HG03571 (cell line): ENCODE results near the gene ERBB2.

ENCODE experiments used
- ATAC-seq: cut with Tn5 transposase; IDR thresholded peaks from one replicate; pipeline ENCODE4 v1.9.1; 2021; ENCODE audit not compliant: unreplicated experiment

The ERBB2 gene

DNA sequence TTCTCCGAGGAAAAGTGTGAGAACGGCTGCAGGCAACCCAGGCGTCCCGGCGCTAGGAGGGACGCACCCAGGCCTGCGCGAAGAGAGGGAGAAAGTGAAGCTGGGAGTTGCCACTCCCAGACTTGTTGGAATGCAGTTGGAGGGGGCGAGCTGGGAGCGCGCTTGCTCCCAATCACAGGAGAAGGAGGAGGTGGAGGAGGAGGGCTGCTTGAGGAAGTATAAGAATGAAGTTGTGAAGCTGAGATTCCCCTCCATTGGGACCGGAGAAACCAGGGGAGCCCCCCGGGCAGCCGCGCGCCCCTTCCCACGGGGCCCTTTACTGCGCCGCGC, at the start of gene ERBB2:
ERBB2 (plus strand) TSS at position 247 of the 330 bp plus-strand sequence. CDS start 175 bp downstream, outside the sequence.
- no peak for ATAC-seq

GRCh38 chr17:39650121-39650579, 49.7 kb upstream of the ERBB2 start:
- ATAC-seq, result no peak

- ATAC-seq, result no peak
Measured at GRCh38 chr17:39651923-39652586, 47.8 kb upstream of the ERBB2 start.

GRCh38 chr17:39652587-39653315, 47.1 kb upstream of the ERBB2 start:
- no peak for ATAC-seq

DNA sequence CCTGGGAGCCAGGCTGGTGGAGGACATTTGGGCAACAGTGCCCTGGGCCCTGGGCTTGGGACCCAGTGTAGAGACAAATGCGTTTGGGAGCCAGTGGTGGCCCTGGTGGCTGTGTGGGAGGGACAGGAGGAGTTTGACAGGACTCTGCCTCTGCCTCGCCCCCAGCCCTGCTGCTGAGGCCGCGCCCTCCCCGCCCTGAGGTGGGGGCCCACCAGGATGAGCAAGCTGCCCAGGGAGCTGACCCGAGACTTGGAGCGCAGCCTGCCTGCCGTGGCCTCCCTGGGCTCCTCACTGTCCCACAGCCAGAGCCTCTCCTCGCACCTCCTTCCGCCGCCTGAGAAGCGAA, 46.6 kb upstream of the ERBB2 start:
- no peak for ATAC-seq

GRCh38 chr17:39653662-39654331, 46.1 kb upstream of the ERBB2 start:
- ATAC-seq, result no peak

GRCh38 chr17:39655105-39655504, 44.8 kb upstream of the ERBB2 start:
- no peak for ATAC-seq

DNA sequence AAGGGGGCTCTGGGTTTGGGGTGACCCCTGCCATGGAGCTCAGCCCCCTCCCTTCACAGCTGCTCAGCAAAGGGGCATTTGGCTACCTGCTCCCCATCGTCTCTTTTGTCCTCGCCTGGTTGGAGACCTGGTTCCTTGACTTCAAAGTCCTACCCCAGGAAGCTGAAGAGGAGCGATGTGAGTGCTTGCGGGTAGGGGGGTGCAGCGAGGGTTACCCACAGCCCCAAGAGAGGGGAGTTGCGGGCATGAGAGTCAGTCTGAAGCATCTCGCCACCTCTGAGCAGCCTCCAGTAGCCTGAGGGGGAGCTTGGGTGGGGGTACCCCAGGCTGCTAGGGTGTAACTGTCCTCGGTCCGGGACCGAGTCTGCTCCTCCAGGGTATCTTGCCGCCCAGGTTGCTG, 41.5 kb upstream of the ERBB2 start:
- no peak for ATAC-seq

- no peak for ATAC-seq
Measured at GRCh38 chr17:39658760-39659159, 41.1 kb upstream of the ERBB2 start.

DNA sequence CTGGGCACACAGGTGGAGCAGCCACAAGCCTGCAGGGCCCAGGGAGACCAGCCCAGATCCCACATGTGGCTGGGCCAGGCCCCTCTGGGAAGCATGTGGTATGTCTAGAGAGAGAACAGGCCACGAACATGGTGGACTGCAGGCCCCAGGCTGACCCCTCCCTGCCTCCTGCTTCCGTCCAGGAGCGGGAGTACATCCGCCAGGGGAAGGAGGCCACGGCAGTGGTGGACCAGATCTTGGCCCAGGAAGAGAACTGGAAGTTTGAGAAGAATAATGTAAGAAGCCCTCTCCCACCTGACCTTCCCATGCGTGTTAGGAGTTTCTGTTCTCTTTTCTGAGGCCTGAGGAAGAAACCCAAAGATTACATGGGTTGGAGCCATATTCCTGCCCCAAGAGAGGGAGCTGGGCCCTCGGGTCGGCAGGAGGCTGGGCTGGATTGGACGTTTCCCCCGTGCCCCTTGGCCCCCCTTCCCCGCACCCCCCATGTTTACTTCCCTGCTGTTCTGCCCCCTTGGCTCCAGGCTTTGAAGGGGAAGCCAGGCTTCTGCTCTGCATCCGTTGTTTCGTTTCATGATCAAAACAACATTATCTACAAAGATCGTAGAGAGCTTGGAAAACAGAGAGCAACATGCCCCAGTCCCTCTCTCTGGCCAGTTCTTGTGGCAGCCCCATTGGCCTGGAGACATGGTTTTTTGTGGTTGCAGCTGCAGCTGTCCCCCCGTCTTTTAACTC, 40.4 kb upstream of the ERBB2 start:
- ATAC-seq, result no peak

- ATAC-seq, result no peak
Measured at GRCh38 chr17:39660011-39660360, 39.9 kb upstream of the ERBB2 start.

GRCh38 chr17:39660397-39661385, 39.2 kb upstream of the ERBB2 start:
- ATAC-seq, result no peak

DNA sequence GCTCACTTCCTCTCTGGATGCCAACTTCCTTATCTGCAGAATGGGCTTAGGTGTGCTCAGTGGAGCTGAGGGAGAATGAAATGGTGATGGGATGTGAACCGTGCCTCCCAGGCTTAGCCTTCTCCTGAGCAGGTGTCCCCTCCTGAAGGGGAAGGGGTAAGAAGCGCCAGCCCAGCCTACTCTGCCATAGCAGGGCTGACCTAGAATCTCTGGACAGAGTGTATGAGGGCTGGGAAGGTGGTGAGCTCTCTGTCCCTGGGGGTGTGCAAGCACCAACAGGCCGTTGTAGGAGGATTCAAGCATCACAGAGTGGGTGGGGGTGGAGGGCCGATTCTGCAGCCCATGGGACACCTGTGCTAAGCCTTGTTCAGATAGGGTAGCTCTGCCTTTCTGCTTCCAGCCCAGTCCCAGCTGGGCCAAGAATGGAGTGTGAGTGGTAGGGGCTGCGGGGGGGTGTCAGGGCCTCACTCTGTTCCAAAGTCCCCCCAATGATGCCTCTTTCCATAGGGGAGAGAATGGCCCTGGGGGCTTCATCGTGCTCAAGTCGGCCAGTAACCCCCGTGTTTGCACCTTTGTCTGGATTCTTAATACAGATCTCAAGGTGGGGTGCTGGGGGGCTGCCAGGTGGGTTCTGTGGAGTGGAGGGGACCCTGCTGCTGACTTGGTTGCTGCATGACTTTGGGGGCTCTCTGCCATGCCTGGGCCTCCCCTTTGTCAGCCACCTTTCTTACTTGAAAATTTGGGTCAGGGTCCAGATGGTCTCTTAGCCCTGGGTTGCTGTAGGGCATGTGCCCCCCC, 37.9 kb upstream of the ERBB2 start:
- ATAC-seq, result no peak

DNA sequence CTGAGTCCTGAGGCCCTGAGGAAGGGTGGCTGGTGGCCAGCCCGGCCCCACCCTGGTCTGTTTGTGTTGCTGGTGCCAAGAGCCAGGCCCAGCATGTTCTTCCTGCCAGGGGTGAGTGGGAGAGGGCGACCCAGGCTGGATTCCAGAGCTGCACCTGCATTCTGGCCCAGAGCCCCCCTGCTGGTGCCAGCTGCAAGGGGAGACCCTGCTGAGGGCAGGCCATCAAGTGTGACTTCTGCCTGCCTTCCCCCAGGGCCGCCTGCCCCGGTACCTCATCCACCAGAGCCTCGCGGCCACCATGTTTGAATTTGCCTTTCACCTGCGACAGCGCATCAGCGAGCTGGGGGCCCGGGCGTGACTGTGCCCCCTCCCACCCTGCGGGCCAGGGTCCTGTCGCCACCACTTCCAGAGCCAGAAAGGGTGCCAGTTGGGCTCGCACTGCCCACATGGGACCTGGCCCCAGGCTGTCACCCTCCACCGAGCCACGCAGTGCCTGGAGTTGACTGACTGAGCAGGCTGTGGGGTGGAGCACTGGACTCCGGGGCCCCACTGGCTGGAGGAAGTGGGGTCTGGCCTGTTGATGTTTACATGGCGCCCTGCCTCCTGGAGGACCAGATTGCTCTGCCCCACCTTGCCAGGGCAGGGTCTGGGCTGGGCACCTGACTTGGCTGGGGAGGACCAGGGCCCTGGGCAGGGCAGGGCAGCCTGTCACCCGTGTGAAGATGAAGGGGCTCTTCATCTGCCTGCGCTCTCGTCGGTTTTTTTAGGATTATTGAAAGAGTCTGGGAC, 37.1 kb upstream of the ERBB2 start:
- ATAC-seq, result no peak

DNA sequence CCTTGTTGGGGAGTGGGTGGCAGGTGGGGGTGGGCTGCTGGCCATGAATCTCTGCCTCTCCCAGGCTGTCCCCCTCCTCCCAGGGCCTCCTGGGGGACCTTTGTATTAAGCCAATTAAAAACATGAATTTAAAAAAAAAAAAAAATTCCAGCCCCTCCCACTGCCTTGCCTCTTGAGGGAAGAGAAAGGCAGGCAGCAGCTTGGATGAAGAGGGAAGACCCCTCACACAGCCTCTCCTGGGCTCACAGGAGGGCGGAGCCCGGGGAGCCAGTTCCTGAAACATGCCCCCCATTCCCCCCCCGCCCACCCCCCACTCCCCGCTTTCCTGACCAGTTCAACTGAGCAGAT, 36.5 kb upstream of the ERBB2 start:
- ATAC-seq, result no peak

- no peak for ATAC-seq
Measured at GRCh38 chr17:39663688-39664580, 35.9 kb upstream of the ERBB2 start.

- no peak for ATAC-seq
Measured at GRCh38 chr17:39664581-39665561, 35.0 kb upstream of the ERBB2 start, which contains the start of gene TCAP. Gene TCAP, plus strand, starts transcription at chr17:39665349. Its CDS starts 11 bp downstream, at chr17:39665360.
